ENCODE results near the gene PARD3B. TPM values are rescaled to one million over a fixed set of nuclear protein-coding genes. Genes with fewer than 3 reads are reported as not detected.

PARD3B gene
- total RNA-seq, 1 experiment from 2014 or later: 3.6 TPM

DNA sequence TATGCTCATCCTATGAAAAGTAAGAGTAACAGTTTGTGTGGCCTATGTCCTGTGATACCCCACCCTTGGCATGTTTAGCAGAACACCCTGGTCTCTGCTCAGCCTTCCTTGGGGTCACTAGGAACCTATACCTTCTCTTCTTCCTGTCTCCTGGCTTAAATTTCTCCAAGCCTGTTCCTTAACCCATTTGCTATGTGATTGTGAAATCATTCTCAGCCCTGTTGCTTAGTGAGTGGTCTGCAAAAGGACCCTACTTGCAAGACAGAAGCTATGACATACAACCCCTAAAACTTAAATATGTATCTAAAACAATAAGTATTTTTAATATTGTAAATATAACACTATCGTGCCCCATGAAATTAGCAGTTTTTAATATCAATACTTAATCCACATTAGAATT lies 524.7 kb downstream of the PARD3B start:
- H3K9me3 ChIP-seq (ENCODE audit: control insufficient read depth, insufficient read depth, low read depth, low read length): no peaks in the 10 kb centered on the region
- no peak overlapping the region for H3K27ac ChIP-seq (ENCODE audit: low read length)
- no peaks in the 10 kb centered on the region for H3K27me3 ChIP-seq (ENCODE audit: control insufficient read depth, insufficient read depth, low read length)
- CTCF ChIA-PET: no interaction called here
- TF ChIP-seq, protein P1, sequence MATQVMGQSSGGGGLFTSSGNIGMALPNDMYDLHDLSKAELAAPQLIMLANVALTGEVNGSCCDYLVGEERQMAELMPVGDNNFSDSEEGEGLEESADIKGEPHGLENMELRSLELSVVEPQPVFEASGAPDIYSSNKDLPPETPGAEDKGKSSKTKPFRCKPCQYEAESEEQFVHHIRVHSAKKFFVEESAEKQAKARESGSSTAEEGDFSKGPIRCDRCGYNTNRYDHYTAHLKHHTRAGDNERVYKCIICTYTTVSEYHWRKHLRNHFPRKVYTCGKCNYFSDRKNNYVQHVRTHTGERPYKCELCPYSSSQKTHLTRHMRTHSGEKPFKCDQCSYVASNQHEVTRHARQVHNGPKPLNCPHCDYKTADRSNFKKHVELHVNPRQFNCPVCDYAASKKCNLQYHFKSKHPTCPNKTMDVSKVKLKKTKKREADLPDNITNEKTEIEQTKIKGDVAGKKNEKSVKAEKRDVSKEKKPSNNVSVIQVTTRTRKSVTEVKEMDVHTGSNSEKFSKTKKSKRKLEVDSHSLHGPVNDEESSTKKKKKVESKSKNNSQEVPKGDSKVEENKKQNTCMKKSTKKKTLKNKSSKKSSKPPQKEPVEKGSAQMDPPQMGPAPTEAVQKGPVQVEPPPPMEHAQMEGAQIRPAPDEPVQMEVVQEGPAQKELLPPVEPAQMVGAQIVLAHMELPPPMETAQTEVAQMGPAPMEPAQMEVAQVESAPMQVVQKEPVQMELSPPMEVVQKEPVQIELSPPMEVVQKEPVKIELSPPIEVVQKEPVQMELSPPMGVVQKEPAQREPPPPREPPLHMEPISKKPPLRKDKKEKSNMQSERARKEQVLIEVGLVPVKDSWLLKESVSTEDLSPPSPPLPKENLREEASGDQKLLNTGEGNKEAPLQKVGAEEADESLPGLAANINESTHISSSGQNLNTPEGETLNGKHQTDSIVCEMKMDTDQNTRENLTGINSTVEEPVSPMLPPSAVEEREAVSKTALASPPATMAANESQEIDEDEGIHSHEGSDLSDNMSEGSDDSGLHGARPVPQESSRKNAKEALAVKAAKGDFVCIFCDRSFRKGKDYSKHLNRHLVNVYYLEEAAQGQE (IDR thresholded peaks at IDR 0.05; ENCODE audit: insufficient read depth in 1 of 2, low read depth in 2 of 2, low read length in 1 of 2): no peak
- no peak for TF ChIP-seq POLR2AphosphoS5 (IDR thresholded peaks at IDR 0.05; ENCODE audit: low read depth, low read length)
- no peak for TF ChIP-seq SIN3A (IDR thresholded peaks at IDR 0.05; ENCODE audit: borderline replicate concordance, insufficient read depth, low read depth, low read length)
- no peak for TF ChIP-seq TCF7L2 (IDR thresholded peaks at IDR 0.05; ENCODE audit: low read depth, low read length)
- TF ChIP-seq, protein P2, sequence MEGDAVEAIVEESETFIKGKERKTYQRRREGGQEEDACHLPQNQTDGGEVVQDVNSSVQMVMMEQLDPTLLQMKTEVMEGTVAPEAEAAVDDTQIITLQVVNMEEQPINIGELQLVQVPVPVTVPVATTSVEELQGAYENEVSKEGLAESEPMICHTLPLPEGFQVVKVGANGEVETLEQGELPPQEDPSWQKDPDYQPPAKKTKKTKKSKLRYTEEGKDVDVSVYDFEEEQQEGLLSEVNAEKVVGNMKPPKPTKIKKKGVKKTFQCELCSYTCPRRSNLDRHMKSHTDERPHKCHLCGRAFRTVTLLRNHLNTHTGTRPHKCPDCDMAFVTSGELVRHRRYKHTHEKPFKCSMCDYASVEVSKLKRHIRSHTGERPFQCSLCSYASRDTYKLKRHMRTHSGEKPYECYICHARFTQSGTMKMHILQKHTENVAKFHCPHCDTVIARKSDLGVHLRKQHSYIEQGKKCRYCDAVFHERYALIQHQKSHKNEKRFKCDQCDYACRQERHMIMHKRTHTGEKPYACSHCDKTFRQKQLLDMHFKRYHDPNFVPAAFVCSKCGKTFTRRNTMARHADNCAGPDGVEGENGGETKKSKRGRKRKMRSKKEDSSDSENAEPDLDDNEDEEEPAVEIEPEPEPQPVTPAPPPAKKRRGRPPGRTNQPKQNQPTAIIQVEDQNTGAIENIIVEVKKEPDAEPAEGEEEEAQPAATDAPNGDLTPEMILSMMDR (IDR thresholded peaks at IDR 0.05): no peak
- BruUV-seq (replicated peaks): no TSS peak
- no peaks in the 10 kb centered on the region for H3K4me1 ChIP-seq (ENCODE audit: control insufficient read depth, insufficient read depth, low read length)
- POLR2A ChIA-PET: no interaction called here
- ATAC-seq (no peak), DNase-seq (ENCODE audit: low read depth, low spot score) (no peak)
- H3K36me3 ChIP-seq (ENCODE audit: control insufficient read depth, insufficient read depth, low read length): no peaks in the 10 kb centered on the region
- H3K4me3 ChIP-seq (ENCODE audit: low read depth in 2 of 2, low read length in 2 of 2): no peak overlapping the region
- intact Hi-C loops (cut with micrococcal nuclease; ENCODE audit: unreplicated experiment) (no loop called here), in situ Hi-C loops (cut with HindIII; ENCODE audit: low pct_unique_long_range_greater_than_20kb, low sequenced_read_pairs) (no loop called here)

DNA sequence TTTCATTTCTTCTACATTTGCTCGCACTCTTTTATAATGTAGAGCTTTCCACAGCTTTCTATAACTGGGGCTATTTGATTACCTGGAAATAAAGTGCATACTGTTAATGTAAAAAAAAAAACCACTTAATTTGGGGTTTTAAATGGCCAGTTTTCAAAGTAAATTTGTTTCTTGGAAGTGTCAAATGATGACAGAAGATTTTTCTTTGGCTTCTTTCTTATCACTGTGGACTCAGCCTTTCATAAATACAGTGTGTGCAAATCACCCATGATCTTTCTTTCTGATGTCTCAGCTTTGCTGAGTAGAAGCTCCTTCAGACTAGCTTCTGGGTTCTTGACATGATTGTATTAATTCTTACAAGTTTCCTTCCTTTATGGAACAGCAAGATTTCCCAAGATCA lies 525.6 kb downstream of the PARD3B start:
- POLR2A ChIA-PET: interaction anchor here (0.7 kb wide), 1 partner anchor 92 kb away, joined by 3 read pairs; no protein-coding TSS in a partner anchor
- CTCF ChIA-PET: interaction anchor here (0.7 kb wide), 1 partner anchor 130 kb away, joined by 5 read pairs; no protein-coding TSS in a partner anchor
- in situ Hi-C loops (cut with HindIII; ENCODE audit: low pct_unique_long_range_greater_than_20kb, low sequenced_read_pairs) (no loop called here), intact Hi-C loops (cut with micrococcal nuclease; ENCODE audit: unreplicated experiment) (no loop called here)
- no peaks in the 10 kb centered on the region for H3K27me3 ChIP-seq (ENCODE audit: control insufficient read depth, insufficient read depth, low read length)
- TF ChIP-seq SIN3A (IDR thresholded peaks at IDR 0.05; ENCODE audit: borderline replicate concordance, insufficient read depth, low read depth, low read length) (no peak), TCF7L2 (IDR thresholded peaks at IDR 0.05; ENCODE audit: low read depth, low read length) (no peak), POLR2AphosphoS5 (IDR thresholded peaks at IDR 0.05; ENCODE audit: low read depth, low read length) (no peak)
- TF ChIP-seq, protein P2 (IDR thresholded peaks at IDR 0.05): no peak
- TF ChIP-seq, protein P1 (IDR thresholded peaks at IDR 0.05; ENCODE audit: insufficient read depth in 1 of 2, low read depth in 2 of 2, low read length in 1 of 2): no peak
- no peak for DNase-seq (ENCODE audit: low read depth, low spot score)
- BruUV-seq (replicated peaks): no TSS peak
- H3K4me1 ChIP-seq (ENCODE audit: control insufficient read depth, insufficient read depth, low read length): no peaks in the 10 kb centered on the region
- H3K27ac ChIP-seq (ENCODE audit: low read length): no peak overlapping the region
- no peaks in the 10 kb centered on the region for H3K36me3 ChIP-seq (ENCODE audit: control insufficient read depth, insufficient read depth, low read length)
- H3K9me3 ChIP-seq (ENCODE audit: control insufficient read depth, insufficient read depth, low read depth, low read length): no peaks in the 10 kb centered on the region
- ATAC-seq: no peak
- no peak overlapping the region for H3K4me3 ChIP-seq (ENCODE audit: low read depth in 2 of 2, low read length in 2 of 2)

Data from Panc1 (cell line).